HG03521 (cell line): ENCODE results near the gene TCEAL5.
"Not testable (repeated sequence)": the region's sequence is repeated elsewhere in the genome, so short reads cannot be mapped to it uniquely, and the experiment has no call there.

Experiments
- ATAC-seq: cut with Tn5 transposase; IDR thresholded peaks from one replicate; pipeline ENCODE4 v1.9.1; 2021; ENCODE audit warnings: mild to moderate bottlenecking, moderate library complexity; ENCODE audit not compliant: unreplicated experiment

TCEAL5 gene

DNA sequence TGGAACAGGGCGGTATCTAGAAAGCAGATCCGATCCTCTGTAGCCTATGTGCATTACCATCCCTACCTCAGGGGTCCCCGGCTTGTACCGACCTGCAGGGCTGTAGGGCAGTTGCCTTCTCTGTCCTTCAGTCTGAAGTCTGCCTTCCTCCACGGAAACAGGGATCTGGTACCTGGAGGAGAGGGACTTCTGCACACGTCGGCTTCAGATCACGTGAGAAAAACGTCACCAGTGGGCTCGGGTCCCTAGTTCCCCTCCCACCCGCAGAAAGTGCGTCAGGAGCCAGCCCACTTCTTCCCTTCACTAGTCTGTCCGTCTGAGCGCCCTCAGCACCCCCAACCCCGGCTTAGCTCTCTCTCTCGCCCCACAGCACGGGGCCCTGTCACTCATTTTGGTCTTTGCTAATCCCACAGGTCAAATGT lies at the start of gene TCEAL5:
TSS of gene TCEAL5 (minus strand) at position 170 of the 422 bp plus-strand sequence. CDS start 2,187 bp downstream, outside the sequence.
- no peak for ATAC-seq

DNA sequence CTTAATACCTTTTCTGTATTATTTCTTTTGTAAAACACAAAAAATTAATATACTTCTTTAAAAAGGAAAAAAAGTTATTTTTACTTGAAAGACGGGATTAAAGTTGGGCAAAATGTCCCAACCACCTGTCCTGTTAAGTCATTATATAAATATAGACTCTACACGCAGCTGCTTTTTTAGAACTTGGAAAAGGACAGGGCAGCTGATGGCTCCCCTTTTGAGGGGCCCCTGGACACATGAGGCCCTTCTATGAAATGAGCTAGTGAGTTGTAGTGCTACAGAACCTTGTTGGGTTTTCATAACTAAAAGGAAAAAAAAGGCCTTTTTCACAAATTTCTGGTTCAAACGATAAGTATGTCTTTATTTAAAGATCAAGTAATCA lies 34.8 kb upstream of the TCEAL5 start:
- ATAC-seq = no peak

DNA sequence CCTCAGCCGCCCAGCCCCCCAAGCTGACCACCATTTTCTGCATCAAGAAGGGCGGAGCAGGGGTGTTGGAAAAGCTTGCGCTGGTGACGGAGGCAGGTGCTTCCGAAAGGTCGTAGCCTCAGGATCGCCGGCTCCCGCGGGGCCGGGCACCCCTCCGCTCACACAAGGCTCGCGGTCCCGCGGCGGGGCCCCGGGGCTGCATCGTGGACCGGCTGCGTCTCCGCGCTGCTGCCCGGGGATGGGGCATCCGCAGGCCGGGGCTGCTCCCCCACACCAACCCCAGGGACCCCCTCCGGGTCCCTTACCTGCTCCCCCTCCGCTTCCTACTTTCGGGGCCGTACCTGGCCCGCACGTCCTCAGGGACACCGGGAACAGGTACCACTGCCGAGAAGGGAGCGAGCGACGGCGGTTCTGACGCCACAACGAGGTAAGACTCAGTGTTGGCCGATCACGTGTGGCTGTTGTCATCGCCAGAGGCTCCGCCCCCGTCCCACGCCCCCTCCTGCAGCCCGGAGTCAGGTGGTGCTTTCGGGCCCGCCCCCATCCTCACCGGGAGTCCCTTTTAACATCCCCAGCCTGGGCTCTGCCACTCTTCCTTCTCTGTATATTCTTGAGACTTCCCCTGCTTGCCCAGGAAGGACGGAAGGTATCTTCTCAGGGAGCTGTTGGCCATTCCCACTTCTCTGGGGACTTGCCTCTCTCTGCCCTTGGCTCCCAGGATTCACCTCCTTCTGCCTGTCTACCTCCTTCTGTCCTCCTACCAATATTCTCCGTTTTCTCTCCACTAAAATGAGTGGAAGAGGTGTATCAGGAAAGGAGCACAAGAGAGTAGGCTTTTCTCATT lies 34.2 kb upstream of the TCEAL5 start, which contains the start of gene BEX2:
TSS of gene BEX2 (minus strand) at position 436 of the 844 bp plus-strand sequence. CDS start 1,014 bp downstream, outside the sequence.
- peak; percentile 99 for ATAC-seq

DNA sequence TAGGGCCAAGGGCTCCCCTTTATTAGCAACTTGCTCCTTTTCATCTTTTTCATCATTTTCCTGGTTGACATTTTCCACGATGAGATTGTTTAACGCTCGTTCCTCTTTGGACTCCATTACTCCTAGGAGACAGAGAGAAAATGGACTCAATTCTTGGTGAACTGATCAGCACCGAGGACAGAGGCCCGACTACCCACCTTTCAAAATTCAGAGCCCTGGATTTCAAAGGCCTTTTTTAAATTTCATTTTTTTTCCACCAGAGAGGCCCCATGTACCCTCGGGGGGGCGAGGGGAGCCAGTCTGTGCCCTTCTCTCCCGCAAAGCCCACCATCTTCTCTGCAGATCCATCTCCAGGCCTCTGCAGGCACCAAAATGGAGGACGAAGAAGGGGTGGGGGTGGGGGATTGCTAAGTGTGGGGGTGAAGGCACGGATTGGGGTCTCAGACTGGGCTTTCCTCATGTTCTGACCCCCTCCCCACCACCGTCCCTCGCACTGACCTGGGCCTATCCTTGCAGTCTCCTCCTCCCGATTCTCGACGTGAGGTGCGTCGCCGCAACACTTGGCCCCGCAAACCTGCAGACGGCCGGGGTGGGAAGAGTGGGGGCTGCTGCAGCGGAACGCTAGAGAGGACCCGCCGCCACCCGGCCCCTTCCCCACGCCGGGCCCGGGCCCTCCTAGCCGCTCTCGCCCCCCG lies 33.5 kb upstream of the TCEAL5 start:
- ATAC-seq = no peak

GRCh38 chrX:103305666-103306065 lies 29.1 kb upstream of the TCEAL5 start:
- not testable (repeated sequence) for ATAC-seq

DNA sequence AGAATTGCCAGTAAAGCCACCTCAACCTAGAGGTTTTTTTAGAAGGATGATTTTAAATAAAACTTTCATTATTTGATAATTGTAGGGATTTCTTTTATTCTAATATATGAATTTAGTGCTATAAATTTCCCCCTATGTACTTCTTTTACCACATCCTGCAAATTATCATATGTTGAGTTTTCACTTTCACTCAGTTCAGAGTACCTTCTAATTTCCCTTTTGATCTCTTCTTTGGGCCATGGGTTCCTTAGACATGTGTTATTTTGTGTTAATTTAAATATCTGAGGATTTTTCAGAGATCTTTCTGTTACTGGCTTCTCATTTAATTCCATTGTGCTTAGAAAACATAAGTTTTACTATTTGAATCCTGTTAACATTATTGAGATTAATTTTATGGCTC lies 28.2 kb upstream of the TCEAL5 start:
- no peak for ATAC-seq

- no peak for ATAC-seq
Measured at GRCh38 chrX:103293118-103293517, 16.6 kb upstream of the TCEAL5 start.

- ATAC-seq = no peak
Measured at GRCh38 chrX:103279624-103280023, 3.1 kb upstream of the TCEAL5 start.

- no peak for ATAC-seq
Measured at GRCh38 chrX:103275947-103276567, 493 bp downstream of the TCEAL5 start.

DNA sequence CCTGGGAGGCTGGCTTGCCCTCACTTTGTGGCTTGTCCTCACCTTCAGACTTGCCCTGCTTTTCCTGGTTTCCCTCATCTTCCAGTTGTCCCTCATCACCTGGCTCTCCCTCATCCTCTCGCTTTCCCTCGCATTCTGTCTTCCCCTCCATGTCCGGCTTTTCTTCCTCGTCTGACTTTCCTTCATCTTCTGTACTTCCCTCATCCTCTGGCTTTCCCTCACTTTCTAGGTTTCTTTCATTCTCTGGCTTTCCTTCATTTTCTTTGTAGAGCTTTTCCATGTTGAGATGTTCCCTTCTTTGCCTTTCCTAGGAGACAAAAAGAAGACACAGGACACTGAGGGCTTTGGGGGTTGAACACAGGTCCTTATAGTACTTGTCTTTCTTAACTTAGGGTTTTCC lies 2.3 kb downstream of the TCEAL5 start:
- no peak for ATAC-seq

GRCh38 chrX:103258275-103258674 lies 18.3 kb downstream of the TCEAL5 start:
- no peak for ATAC-seq

DNA sequence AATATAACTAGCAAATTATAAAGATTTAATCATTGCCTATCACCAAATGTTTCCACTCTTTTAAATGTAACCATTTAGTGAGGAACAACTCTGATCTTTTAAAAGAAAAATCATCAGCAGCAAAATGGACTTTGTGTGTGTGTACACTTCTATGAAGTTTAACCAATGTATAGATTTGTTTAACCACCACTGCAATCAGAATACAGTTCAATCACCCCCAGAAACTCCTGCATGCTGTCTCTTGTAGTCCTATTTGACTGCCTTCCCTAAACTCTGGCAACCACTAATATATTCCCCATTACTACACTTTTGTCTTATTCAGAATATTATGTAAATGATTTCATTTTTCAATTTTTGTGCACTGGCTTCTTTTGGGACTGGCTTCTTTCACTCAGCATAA lies 19.9 kb downstream of the TCEAL5 start:
- no peak for ATAC-seq

DNA sequence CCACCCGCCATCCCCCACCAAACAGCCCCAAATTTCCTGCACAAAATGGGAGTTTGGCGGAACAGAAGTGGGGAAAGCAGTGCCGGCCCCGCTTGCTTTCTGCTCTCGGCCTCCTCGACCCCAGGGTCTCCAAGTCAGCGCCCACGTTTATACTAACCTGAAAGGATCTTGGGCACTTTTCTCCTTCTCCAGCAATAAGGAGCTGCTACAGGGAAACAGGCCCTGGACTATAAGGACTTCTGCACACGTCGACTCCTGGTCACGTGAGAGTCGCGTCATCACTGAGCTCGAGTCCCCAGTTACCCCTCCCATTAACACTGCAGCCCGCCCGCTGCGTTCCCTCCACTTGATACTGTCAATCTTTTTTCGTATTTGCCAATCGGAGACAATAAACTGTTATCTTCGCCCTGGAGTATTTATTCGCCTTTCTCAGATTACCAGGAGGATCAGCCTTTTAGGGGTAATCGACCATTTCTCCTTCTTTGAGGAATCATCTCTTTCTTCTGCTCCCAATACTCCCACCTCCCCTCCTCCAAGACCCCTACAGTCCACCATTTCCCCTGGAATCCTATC lies 21.5 kb downstream of the TCEAL5 start, which contains the start of gene TCEAL8:
TSS of gene TCEAL8 (minus strand) at position 235 of the 573 bp plus-strand sequence. CDS start 1,176 bp downstream, outside the sequence.
- ATAC-seq = peak; percentile 98

GRCh38 chrX:103254171-103254824 lies 22.3 kb downstream of the TCEAL5 start:
- ATAC-seq = peak; percentile 17

GRCh38 chrX:103253608-103254007 lies 22.9 kb downstream of the TCEAL5 start:
- ATAC-seq = no peak

DNA sequence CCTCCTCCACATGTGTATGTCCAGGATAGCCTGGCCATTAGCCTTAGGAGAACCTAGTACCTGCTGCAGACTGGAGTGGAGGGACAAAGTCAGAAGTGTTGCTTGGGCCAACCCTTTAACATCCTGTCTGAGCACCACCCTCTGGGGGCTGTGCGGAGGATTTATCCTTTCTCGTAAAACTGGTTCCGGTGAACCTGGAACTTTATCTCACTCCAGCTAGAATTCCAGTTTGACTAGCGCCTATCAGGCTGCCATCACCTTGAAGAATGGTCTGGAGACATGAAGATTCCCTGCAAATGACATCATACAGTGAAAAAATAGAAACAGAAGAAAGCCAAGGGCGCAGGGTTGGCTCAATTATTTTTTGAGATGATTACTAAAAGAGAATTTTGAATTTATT lies 25.6 kb downstream of the TCEAL5 start:
- ATAC-seq = no peak

GRCh38 chrX:103249805-103250204 lies 26.7 kb downstream of the TCEAL5 start:
- ATAC-seq = no peak

DNA sequence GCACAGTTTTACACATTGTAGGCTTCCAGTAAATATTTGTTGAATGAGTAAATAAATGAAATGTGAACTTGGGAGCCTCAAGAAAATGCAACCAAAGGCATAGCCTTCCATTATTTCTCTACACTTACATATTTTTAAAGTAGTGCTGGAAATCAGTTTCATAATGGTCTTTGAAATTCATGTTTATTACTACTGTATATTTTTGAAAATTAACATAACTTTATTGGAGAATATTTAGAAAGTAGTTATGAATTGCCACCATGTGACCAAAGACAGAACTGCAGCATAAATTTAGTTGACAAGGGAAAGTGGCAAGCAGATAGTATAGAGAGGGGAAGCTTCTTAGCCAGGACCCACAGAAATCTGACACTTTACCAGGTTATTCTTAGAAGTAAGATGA lies 28.0 kb downstream of the TCEAL5 start:
- ATAC-seq = no peak

DNA sequence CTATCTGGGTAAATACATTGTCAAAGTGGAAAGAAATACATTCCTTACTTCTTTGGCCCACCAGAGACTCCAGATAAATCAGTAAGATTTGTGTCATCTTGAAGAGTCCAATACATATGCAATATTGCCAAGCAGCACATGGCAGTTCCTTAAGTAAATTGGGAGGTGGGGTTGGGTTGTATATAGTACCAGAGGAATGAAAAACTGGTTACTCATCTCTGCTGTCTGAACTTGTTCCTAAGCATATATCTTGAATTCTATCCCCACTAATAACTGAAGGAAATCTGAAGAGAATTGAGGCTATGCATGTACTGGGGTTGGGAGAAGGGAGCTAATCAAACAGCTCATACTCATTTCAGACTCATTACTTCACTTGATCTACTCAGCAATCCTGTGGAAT lies 36.4 kb downstream of the TCEAL5 start:
- no peak for ATAC-seq

GRCh38 chrX:103236296-103236695 lies 40.3 kb downstream of the TCEAL5 start:
- ATAC-seq = no peak

DNA sequence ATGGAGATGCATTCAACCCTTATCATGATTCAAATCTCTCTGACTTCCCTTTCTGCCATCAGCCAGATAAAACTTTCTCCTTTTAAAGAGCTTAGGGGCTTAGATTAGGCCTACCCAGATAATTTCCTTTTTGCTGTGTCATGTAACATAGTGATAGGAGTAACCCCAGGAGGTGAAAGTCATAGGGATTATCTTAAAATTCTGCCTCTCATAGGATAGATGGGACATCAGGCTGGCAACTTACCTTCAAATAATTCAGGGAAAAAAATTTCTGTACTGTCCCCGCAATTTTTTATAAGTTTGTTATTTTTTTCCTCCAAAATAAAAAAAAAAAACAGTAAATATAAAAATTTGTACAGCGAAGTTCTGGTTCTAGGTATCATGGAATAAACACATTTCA lies 40.9 kb downstream of the TCEAL5 start:
- not testable (repeated sequence) for ATAC-seq
